Ascending aorta (tissue), 2 donors: ENCODE data around the gene KCTD2. TPM values are rescaled to one million over a fixed set of nuclear protein-coding genes. Genes with fewer than 3 reads are reported as not detected.
"Not testable (repeated sequence)": the region's sequence is repeated elsewhere in the genome, so short reads cannot be mapped to it uniquely, and the experiment has no call there.

Experiments used
- DNase-seq, 2 donors: peaks; one replicate each; pipeline ENCODE4 v3.0.0-alpha.2; 2019; ENCODE audit warnings: low spot score in 2 of 2
- H3K27ac ChIP-seq, 2 donors: fragments of 200-600 bp; sonication (generic); one replicate each; pipeline ENCODE4 v1.5.1; 2016 to 2017; ENCODE audit warnings: mild to moderate bottlenecking in 1 of 2
- H3K27me3 ChIP-seq: fragments of 200-600 bp; sonication (generic); one replicate; pipeline ENCODE4 v1.5.1; 2017
- H3K36me3 ChIP-seq, 2 donors: fragments of 200-600 bp; sonication (generic); one replicate each; pipeline ENCODE4 v1.5.1; 2016
- H3K4me1 ChIP-seq, 2 donors: fragments of 200-600 bp; sonication (generic); one replicate each; pipeline ENCODE4 v1.5.1; 2016 to 2017; ENCODE audit warnings: mild to moderate bottlenecking in 1 of 2
- H3K4me3 ChIP-seq, 2 donors: fragments of 200-600 bp; sonication (generic); one replicate each; pipeline ENCODE4 v1.5.1; 2016 to 2017; ENCODE audit warnings: mild to moderate bottlenecking in 1 of 2
- H3K9me3 ChIP-seq, 2 donors: fragments of 200-600 bp; sonication (generic); one replicate each; pipeline ENCODE4 v1.5.1; 2016
- intact Hi-C: fragments of 100-400 bp; cut with DNase I; formaldehyde crosslinking; loops from one replicate; pipeline ENCODE4 v1.15.1; 2023
- total RNA-seq: library from RNA; depleted of rRNA; stranded (reverse); fragments of >200 nt; gene quantifications from one replicate; pipeline ENCODE4 v1.1.0, GENCODE V29; 2016
- TF ChIP-seq, protein P1 (sequence below), 3 experiments: fragments of 200-600 bp in 2 of 3; fragments of 450-650 bp in 1 of 3; sonication (generic) in 2 of 3; IDR thresholded peaks; one replicate each; pipeline ENCODE4 v1.5.1; 2016 to 2019; ENCODE audit warnings: antibody characterized with exemption in 3 of 3, mild to moderate bottlenecking in 1 of 3, moderate library complexity in 1 of 3

The KCTD2 gene
- total RNA-seq, 1 donor from 2014 or later, result 31.4 TPM

GRCh38 chr17:75024686-75025397 is 22.2 kb upstream of the KCTD2 start:
- intact Hi-C loops, result no loop called here
- Histone ChIP-seq H3K27me3 (no peaks in the 10 kb centered on the region), H3K9me3 (no peaks in the 10 kb centered on the region), H3K27ac (no peak overlapping the region), H3K36me3 (peaks cover 23 to 30% of the 10 kb centered on the region in 2 donors), H3K4me1 (no peaks in the 10 kb centered on the region), H3K4me3 (no peak overlapping the region)
- DNase-seq, result no peak
- TF ChIP-seq, protein P1, sequence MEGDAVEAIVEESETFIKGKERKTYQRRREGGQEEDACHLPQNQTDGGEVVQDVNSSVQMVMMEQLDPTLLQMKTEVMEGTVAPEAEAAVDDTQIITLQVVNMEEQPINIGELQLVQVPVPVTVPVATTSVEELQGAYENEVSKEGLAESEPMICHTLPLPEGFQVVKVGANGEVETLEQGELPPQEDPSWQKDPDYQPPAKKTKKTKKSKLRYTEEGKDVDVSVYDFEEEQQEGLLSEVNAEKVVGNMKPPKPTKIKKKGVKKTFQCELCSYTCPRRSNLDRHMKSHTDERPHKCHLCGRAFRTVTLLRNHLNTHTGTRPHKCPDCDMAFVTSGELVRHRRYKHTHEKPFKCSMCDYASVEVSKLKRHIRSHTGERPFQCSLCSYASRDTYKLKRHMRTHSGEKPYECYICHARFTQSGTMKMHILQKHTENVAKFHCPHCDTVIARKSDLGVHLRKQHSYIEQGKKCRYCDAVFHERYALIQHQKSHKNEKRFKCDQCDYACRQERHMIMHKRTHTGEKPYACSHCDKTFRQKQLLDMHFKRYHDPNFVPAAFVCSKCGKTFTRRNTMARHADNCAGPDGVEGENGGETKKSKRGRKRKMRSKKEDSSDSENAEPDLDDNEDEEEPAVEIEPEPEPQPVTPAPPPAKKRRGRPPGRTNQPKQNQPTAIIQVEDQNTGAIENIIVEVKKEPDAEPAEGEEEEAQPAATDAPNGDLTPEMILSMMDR (IDR thresholded peaks at IDR 0.05), result no peak

- H3K27ac ChIP-seq, H3K4me3 ChIP-seq, DNase-seq, H3K27me3 ChIP-seq, H3K4me1 ChIP-seq, H3K9me3 ChIP-seq, intact Hi-C loops: not testable (repeated sequence)
- H3K36me3 ChIP-seq, result peaks cover 22 to 25% of the 10 kb centered on the region in 2 donors
Measured at GRCh38 chr17:75025398-75025734, 21.7 kb upstream of the KCTD2 start.

- H3K9me3 ChIP-seq, intact Hi-C loops, DNase-seq, H3K4me1 ChIP-seq, H3K4me3 ChIP-seq, H3K27me3 ChIP-seq, H3K27ac ChIP-seq: not testable (repeated sequence)
- H3K36me3 ChIP-seq, result peaks cover 9 to 12% of the 10 kb centered on the region in 2 donors
Measured at GRCh38 chr17:75026650-75027049, 20.4 kb upstream of the KCTD2 start.

DNA sequence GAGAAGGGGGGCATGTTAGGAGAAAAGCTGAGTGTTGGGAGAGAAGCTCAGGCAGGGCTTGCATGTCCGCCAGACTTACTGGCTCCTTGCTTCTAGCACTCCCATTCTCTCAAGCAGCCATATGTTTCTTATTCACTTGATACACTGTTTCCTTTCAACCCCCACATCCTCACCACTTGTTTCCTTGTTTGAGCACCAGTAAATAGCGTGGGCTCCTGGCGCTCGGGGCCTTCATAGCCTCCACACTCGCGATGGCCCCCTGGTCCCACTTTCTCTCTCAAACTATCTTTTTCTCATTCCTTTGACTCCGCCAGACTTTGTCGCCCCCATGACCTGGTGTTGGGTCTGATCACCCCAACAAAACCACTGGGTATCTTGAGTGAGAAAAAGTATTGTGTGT is 16.9 kb upstream of the KCTD2 start:
- Histone ChIP-seq H3K36me3 (no peaks in the 10 kb centered on the region), H3K27ac (no peak overlapping the region), H3K9me3 (no peaks in the 10 kb centered on the region), H3K4me1 (peaks cover 0 to 14% of the 10 kb centered on the region in 2 donors), H3K27me3 (no peaks in the 10 kb centered on the region), H3K4me3 (no peak overlapping the region)
- intact Hi-C loops, result loop anchor here (5.0 to 10.0 kb wide), 3 partner anchors 152 to 1235 kb away; partner anchors contain the start of genes CASKIN2, SUMO2, TSEN54 and UBALD2
- no peak for DNase-seq
- TF ChIP-seq, protein P1 (IDR thresholded peaks at IDR 0.05), result no peak

DNA sequence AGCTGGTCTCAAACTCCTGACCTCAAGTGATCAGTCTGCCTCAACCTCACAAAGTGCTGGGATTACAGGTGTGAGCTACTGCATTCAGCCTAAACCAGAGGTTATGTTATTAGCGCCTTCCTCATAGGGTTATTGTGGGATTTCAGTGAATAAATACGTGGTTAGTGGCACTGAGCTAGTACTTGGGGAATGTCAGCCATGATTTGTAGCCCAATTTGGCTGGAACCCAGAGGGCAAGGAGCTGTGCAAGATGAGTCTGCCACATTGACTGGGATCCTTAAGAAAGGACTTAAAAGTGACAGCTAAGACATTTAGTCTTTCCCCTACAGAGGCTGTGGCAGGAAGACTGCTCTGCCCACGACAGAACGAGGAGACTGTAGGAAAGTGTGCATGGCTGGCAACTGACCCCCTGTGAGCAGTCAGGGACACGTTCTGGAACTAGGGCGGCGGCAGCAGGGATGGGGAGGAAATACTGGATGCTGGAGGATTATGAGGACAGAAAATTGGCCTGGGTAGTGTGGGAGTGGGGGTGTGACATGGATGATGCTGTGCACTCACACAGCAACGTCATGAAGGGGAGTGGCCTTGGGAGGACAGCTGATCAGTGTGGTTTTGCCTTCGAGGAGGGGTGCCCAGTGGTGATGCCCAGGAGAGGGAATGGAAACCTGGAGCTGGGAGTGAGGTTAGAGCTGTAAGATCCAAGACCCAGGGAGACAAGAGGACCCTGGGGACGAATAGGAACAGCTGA is 14.9 kb upstream of the KCTD2 start:
- Histone ChIP-seq H3K4me1 (peaks cover 0 to 19% of the 10 kb centered on the region in 2 donors), H3K27ac (peak overlapping the region; percentile 91 to 95), H3K36me3 (no peaks in the 10 kb centered on the region), H3K9me3 (no peaks in the 10 kb centered on the region), H3K27me3 (no peaks in the 10 kb centered on the region), H3K4me3 (peak overlapping the region; percentile 37 to 79)
- intact Hi-C loops, result loop anchor here (1.0 to 10.0 kb wide), 5 partner anchors 20 to 1233 kb away; partner anchors contain the start of genes CASKIN2, MRPL58, SUMO2 and TSEN54
- DNase-seq, result peak; percentile 75 to 94
- TF ChIP-seq, protein P1 (IDR thresholded peaks at IDR 0.05), result no peak

DNA sequence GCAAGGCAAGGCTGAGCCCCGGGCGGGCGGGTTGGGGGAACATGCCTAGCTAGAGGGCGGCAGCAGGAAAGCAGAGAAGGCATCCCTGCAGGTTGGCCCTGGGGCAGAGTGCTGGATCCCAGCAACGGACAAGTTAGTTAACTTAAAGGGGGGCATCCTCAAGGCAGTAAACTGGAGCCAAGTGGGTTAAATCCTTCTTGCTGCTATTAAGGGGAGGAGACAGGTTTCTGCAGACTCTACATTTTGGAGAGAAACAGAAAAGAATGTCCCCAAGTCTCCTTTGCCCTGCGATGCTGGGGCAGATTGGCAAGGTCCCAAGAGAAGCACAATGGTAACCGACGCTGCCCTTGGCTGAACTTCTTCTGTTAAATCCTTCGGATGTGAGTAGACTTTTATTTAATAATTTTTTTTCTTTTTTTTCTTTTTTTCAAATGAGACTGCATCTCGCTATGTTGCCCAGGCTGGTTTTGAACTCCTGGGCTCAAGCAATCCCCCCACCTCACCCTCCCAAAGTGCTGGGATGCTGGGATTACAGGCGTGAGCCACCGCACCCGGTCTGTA is 14.2 kb upstream of the KCTD2 start:
- Histone ChIP-seq H3K4me3 (peak overlapping the region; percentile 37 to 79), H3K4me1 (peaks cover 0 to 19% of the 10 kb centered on the region in 2 donors), H3K27me3 (no peaks in the 10 kb centered on the region), H3K36me3 (no peaks in the 10 kb centered on the region), H3K27ac (peak overlapping the region; percentile 91 to 95), H3K9me3 (no peaks in the 10 kb centered on the region)
- peak in 1 of 2 donors; percentile 80 for DNase-seq
- TF ChIP-seq, protein P1 (IDR thresholded peaks at IDR 0.05), result no peak
- intact Hi-C loops, result loop anchor here (1.0 to 10.0 kb wide), 5 partner anchors 20 to 1232 kb away; partner anchors contain the start of genes CASKIN2, MRPL58, SUMO2 and TSEN54
